HepG2 (cell line): Measurements from ENCODE around the gene KIF27. TPM values are rescaled to one million over a fixed set of nuclear protein-coding genes. Genes with fewer than 3 reads are reported as not detected.

Experiments
- AFF4 ChIP-seq: sonication (generic); formaldehyde crosslinking; IDR thresholded peaks from 2 replicates; pipeline ENCODE4 v1.4.0; 2020; ENCODE audit warnings: missing genetic modification reagents
- ATF1 ChIP-seq: IDR thresholded peaks from 2 replicates; pipeline ENCODE4 v1.6.1; 2016; ENCODE audit warnings: mild to moderate bottlenecking, control low read depth
- CBFB ChIP-seq: sonication (generic); formaldehyde crosslinking; IDR thresholded peaks from 2 replicates; pipeline ENCODE4 v1.4.0; 2020; ENCODE audit warnings: missing genetic modification reagents
- CEBPZ ChIP-seq: IDR thresholded peaks from 2 replicates; pipeline ENCODE4 v1.6.1; 2012; ENCODE audit warnings: low read length, improper control_type of control experiment
- GABPA ChIP-seq, 2 experiments: IDR thresholded peaks; 2 replicates each; pipeline ENCODE4 v1.6.1; 2011 to 2016; ENCODE audit warnings: low read depth in 2 of 2, low read length in 1 of 2, missing biosample characterization in 1 of 2, missing genetic modification characterization in 1 of 2
- GATAD1 ChIP-seq: IDR thresholded peaks from 2 replicates; pipeline ENCODE4 v1.6.1; 2016; ENCODE audit warnings: missing genetic modification reagents, missing compliant biosample characterization
- KLF15 ChIP-seq: sonication (generic); formaldehyde crosslinking; IDR thresholded peaks from 2 replicates; pipeline ENCODE4 v1.8.1; 2023; ENCODE audit warnings: borderline replicate concordance, mild to moderate bottlenecking, inconsistent platforms, missing genetic modification reagents, mixed read lengths
- TMF1 ChIP-seq: sonication (generic); formaldehyde crosslinking; IDR thresholded peaks from 2 replicates; pipeline ENCODE4 v1.8.1; 2022; ENCODE audit warnings: low read depth, missing genetic modification reagents
- YEATS2 ChIP-seq: sonication (generic); formaldehyde crosslinking; IDR thresholded peaks from 2 replicates; pipeline ENCODE4 v1.4.0; 2020; ENCODE audit warnings: missing genetic modification reagents, borderline replicate concordance
- ZBTB21 ChIP-seq: sonication (generic); formaldehyde crosslinking; IDR thresholded peaks from 2 replicates; pipeline ENCODE4 v1.4.0; 2020; ENCODE audit warnings: missing genetic modification reagents
- ZIK1 ChIP-seq: sonication (generic); formaldehyde crosslinking; IDR thresholded peaks from 2 replicates; pipeline ENCODE4 v1.5.0; 2020; ENCODE audit warnings: mild to moderate bottlenecking, low read depth, missing genetic modification reagents, borderline replicate concordance
- ZNF383 ChIP-seq: sonication (generic); formaldehyde crosslinking; IDR thresholded peaks from 2 replicates; pipeline ENCODE4 v1.4.0; 2020; ENCODE audit warnings: missing genetic modification reagents, mild to moderate bottlenecking, borderline replicate concordance
- ZNF530 ChIP-seq: sonication (generic); formaldehyde crosslinking; IDR thresholded peaks from 2 replicates; pipeline ENCODE4 v1.5.0; 2020; ENCODE audit warnings: low read depth, mild to moderate bottlenecking, missing genetic modification reagents
- ZNF614 ChIP-seq: IDR thresholded peaks from 2 replicates; pipeline ENCODE4 v1.6.1; 2018; ENCODE audit warnings: missing biosample characterization, missing genetic modification reagents, inconsistent platforms, borderline replicate concordance
- ZNF639 ChIP-seq: conservative IDR thresholded peaks from 2 replicates; pipeline ENCODE4 v1.6.1; 2018; ENCODE audit warnings: missing genetic modification reagents
- ZNF766 ChIP-seq: sonication (generic); formaldehyde crosslinking; IDR thresholded peaks from 2 replicates; pipeline ENCODE4 v1.5.0; 2020; ENCODE audit warnings: missing genetic modification reagents, borderline replicate concordance
- ZNF773 ChIP-seq: sonication (generic); formaldehyde crosslinking; IDR thresholded peaks from 2 replicates; pipeline ENCODE4 v1.4.0; 2020; ENCODE audit warnings: missing genetic modification reagents, borderline replicate concordance
- ZSCAN5A ChIP-seq: sonication (generic); formaldehyde crosslinking; IDR thresholded peaks from 2 replicates; pipeline ENCODE4 v1.8.0; 2022; ENCODE audit warnings: mild to moderate bottlenecking, missing genetic modification reagents, borderline replicate concordance
- polyA plus RNA-seq, 8 experiments: library from polyadenylated mRNA; depleted of rRNA in 3 of 8; stranded (reverse) in 7 of 8; unstranded in 1 of 8; fragments of >200 nt; fragmentation: Illumina TruSeq in 4 of 8; extraction: Trizol in 4 of 8; gene quantifications; 2 replicates each; pipeline versions ENCODE4 v1.2.1 to v1.2.3, GENCODE V29; 2011 to 2016; ENCODE audit warnings: low read depth in 4 of 8, missing spikeins in 1 of 8, mixed read lengths in 1 of 8; ENCODE audit not compliant: insufficient read depth in 1 of 8
- total RNA-seq, 5 experiments: library from RNA; depleted of rRNA; stranded (reverse); fragments of >200 nt; fragmentation: Illumina TruSeq; extraction: Trizol; gene quantifications; 2 replicates each; pipeline ENCODE4 v1.2.3, GENCODE V29; 2016; ENCODE audit warnings: low read depth in 1 of 5

KIF27 gene
- total and polyA plus RNA-seq, 2 of the 13 experiments (the other 11 are each of a cell fraction or from before 2014, with no cell fraction given), result 0.95 to 4.1 TPM

GRCh38 chr9:83920927-83921707, at the start of gene KIF27 (continued):
- peak; percentile 56; the same call in 1 of the 2 replicates for TF ChIP-seq GATAD1 (CRISPR knock-in tag)
- TF ChIP-seq ZBTB21 (CRISPR knock-in tag), result 0 out of 2 replicates have a peak, but pooled peaks have one; percentile 27
- TF ChIP-seq ZNF773 (CRISPR knock-in tag), result no peak
- no peak for TF ChIP-seq ATF1
- no peak for TF ChIP-seq ZNF530 (CRISPR knock-in tag)
- no peak for TF ChIP-seq ZNF383
- 0 out of 2 replicates have a peak, but pooled peaks have one; percentile 34 for TF ChIP-seq CBFB
- peak; percentile 69 for TF ChIP-seq GABPA (IDR thresholded peaks at IDR 0.05; ENCODE audit: low read depth, low read length)
- peak; percentile 76 for TF ChIP-seq GABPA (CRISPR knock-in tag; IDR thresholded peaks at IDR 0.05; ENCODE audit: low read depth)
- TF ChIP-seq TMF1, result 0 out of 2 replicates have a peak, but pooled peaks have one; percentile 32
- peak; percentile 41; the same call in 1 of the 2 replicates for TF ChIP-seq ZIK1 (CRISPR knock-in tag)
- TF ChIP-seq ZSCAN5A (CRISPR knock-in tag), result 0 out of 2 replicates have a peak, but pooled peaks have one; percentile 59
- peak; percentile 56; the same call in 1 of the 2 replicates for TF ChIP-seq YEATS2 (CRISPR knock-in tag)
- peak; percentile 96 for TF ChIP-seq ZNF766 (CRISPR knock-in tag)
- 0 out of 2 replicates have a peak, but pooled peaks have one; percentile 41 for TF ChIP-seq KLF15
- peak; percentile 17; the same call in 1 of the 2 replicates for TF ChIP-seq ZNF614 (CRISPR knock-in tag)
- TF ChIP-seq CEBPZ, result no peak
- no peak for TF ChIP-seq AFF4 (CRISPR knock-in tag)
- TF ChIP-seq ZNF639 (CRISPR knock-in tag), result peak; percentile 77; the same call in 1 of the 2 replicates
